Adrenal gland (tissue), 5 donors: Measurements from ENCODE around the gene VAPB.

Experiments
- CTCF ChIP-seq, 6 experiments: fragments of 450-650 bp in 4 of 6; fragments of 200-600 bp in 2 of 6; sonication (generic) in 1 of 6; IDR thresholded peaks; 1 replicate in 5 of 6; 2 replicates in 1 of 6; pipeline versions ENCODE4 v1.5.1 to v1.8.0; 2016 to 2021; ENCODE audit warnings: antibody characterized with exemption in 6 of 6, mild to moderate bottlenecking in 2 of 6, moderate library complexity in 1 of 6
- POLR2A ChIP-seq, 2 donors: fragments of 450-650 bp; IDR thresholded peaks; one replicate each; pipeline ENCODE4 v1.6.1; 2017; ENCODE audit warnings: antibody characterized with exemption in 2 of 2, mild to moderate bottlenecking in 2 of 2, moderate library complexity in 1 of 2
- donor health status: DM: no; HTN: no; CAD: no.

- no peak for TF ChIP-seq CTCF (IDR thresholded peaks at IDR 0.05)
- no peak for TF ChIP-seq POLR2A (IDR thresholded peaks at IDR 0.05)
These were observed 63.7 kb downstream of the VAPB start for GRCh38 chr20:58452667-58453255.
